GM12878 (cell line): ENCODE measurements around the gene ABCC11. TPM values are rescaled to one million over a fixed set of nuclear protein-coding genes. Genes with fewer than 3 reads are reported as not detected.

Source experiments
- ATAC-seq: fragments of 200-7000 bp; cut with Tn5 transposase; 3 replicates; pipeline ENCODE4 v1.9.1; 2020; ENCODE audit warnings: mild to moderate bottlenecking, moderate library complexity
- BruUV-seq: library from RNA; stranded (reverse); fragments of 400-500 nt; replicated peaks from 2 replicates; lab custom pipeline; 2021; lab: Mats Ljungman, UMichigan
- CTCF ChIA-PET: fragments of 300-600 bp; sonication (Branson Sonifier 250); formaldehyde crosslinking; extraction: SDS; loops from one replicate; lab custom pipeline; 2021; ENCODE audit warnings: inconsistent platforms; lab: Yijun Ruan, JAX
- POLR2A ChIA-PET: fragments of 350-600 bp; formaldehyde crosslinking; extraction: SDS; loops from one replicate; lab custom pipeline; 2021; ENCODE audit warnings: inconsistent platforms; lab: Charles Lee
- RAD21 ChIA-PET: fragments of 300-600 bp; sonication (Branson Sonifier 250); formaldehyde crosslinking; loops from one replicate; lab custom pipeline; 2023; ENCODE audit warnings: antibody characterized with exemption; ENCODE audit not compliant: unreplicated experiment; lab: Charles Lee
- SMC1A ChIA-PET: fragments of 300-600 bp; sonication (Branson Sonifier 250); formaldehyde crosslinking; loops from one replicate; lab custom pipeline; 2023; ENCODE audit not compliant: unreplicated experiment, uncharacterized antibody; lab: Charles Lee
- DNase-seq: peaks from one replicate; pipeline ENCODE4 v3.0.0-alpha.2; 2011; ENCODE audit warnings: low read depth, low spot score
- FAIRE-seq: peaks from 3 replicates; lab custom pipeline; 2011; peaks lifted over from hg19 to GRCh38; lab: Jason Lieb, UNC
- H2AFZ ChIP-seq: 2 replicates; pipeline ENCODE4 v1.6.0; 2011; ENCODE audit warnings: low read depth, low read length, control low read depth; ENCODE audit not compliant: control insufficient read depth
- H3K27ac ChIP-seq: 2 replicates; pipeline ENCODE4 v1.5.1; 2011; ENCODE audit warnings: control low read depth; ENCODE audit not compliant: control insufficient read depth, insufficient read depth
- H3K27me3 ChIP-seq, 2 experiments: replicated peaks in 1 of 2; 2 replicates each; pipeline versions ENCODE4 v1.6.0 to v1.6.1; 2011; ENCODE audit warnings: low read length in 1 of 2; ENCODE audit not compliant: control insufficient read depth in 2 of 2, insufficient read depth in 2 of 2
- H3K36me3 ChIP-seq, 2 experiments: 2 replicates each; pipeline ENCODE4 v1.5.1; 2011; ENCODE audit warnings: low read length in 1 of 2; ENCODE audit not compliant: control insufficient read depth in 2 of 2, insufficient read depth in 2 of 2
- H3K4me1 ChIP-seq: 2 replicates; pipeline ENCODE4 v1.6.1; 2011; ENCODE audit warnings: mild to moderate bottlenecking, low read length, moderate library complexity, mixed read lengths; ENCODE audit not compliant: control insufficient read depth, insufficient read depth
- H3K4me2 ChIP-seq: 2 replicates; pipeline ENCODE4 v1.6.0; 2011; ENCODE audit warnings: control low read depth; ENCODE audit not compliant: control insufficient read depth, insufficient read depth
- H3K4me3 ChIP-seq: fragments of 200-600 bp; sonication (generic); 2 replicates; pipeline ENCODE4 v1.5.1; 2016
- H3K79me2 ChIP-seq: 2 replicates; pipeline ENCODE4 v1.6.0; 2011; ENCODE audit warnings: low read length; ENCODE audit not compliant: control insufficient read depth, insufficient read depth
- H3K9ac ChIP-seq: 2 replicates; pipeline ENCODE4 v1.8.0; 2011; ENCODE audit warnings: low read length, control low read depth, mixed read lengths; ENCODE audit not compliant: control insufficient read depth, insufficient read depth
- H3K9me3 ChIP-seq: replicated peaks from 3 replicates; pipeline ENCODE4 v1.5.1; 2011; ENCODE audit warnings: mild to moderate bottlenecking, low read length; ENCODE audit not compliant: control insufficient read depth, insufficient read depth
- H4K20me1 ChIP-seq: 2 replicates; pipeline ENCODE4 v1.6.0; 2011; ENCODE audit not compliant: control insufficient read depth, insufficient read depth
- BCL3 ChIP-seq: IDR thresholded peaks from 2 replicates; pipeline ENCODE4 v1.6.1; 2011; ENCODE audit warnings: borderline replicate concordance, low read depth, mild to moderate bottlenecking, moderate library complexity, low read length; ENCODE audit not compliant: insufficient read depth, poor library complexity, severe bottlenecking
- CREB1 ChIP-seq: IDR thresholded peaks from 2 replicates; pipeline ENCODE4 v1.6.1; 2012; ENCODE audit warnings: low read depth, mild to moderate bottlenecking, inconsistent platforms
- EP300 ChIP-seq, 2 experiments: fragments of 150-350 bp in 1 of 2; IDR thresholded peaks; 2 replicates each; pipeline ENCODE4 v1.6.1; 2011 to 2012; ENCODE audit warnings: low read depth in 2 of 2, low read length in 2 of 2, borderline replicate concordance in 1 of 2, improper control_type of control experiment in 1 of 2, inconsistent platforms in 1 of 2; ENCODE audit not compliant: control insufficient read depth in 1 of 2
- IKZF1 ChIP-seq: fragments of 450-650 bp; conservative IDR thresholded peaks from 2 replicates; pipeline ENCODE4 v1.6.1; 2017; ENCODE audit warnings: antibody characterized with exemption, mild to moderate bottlenecking
- IRF3 ChIP-seq: fragments of 450-650 bp; IDR thresholded peaks from 2 replicates; pipeline ENCODE4 v1.6.1; 2014; ENCODE audit warnings: mild to moderate bottlenecking
- MYC ChIP-seq: IDR thresholded peaks from 2 replicates; pipeline ENCODE4 v1.6.1; 2011; ENCODE audit warnings: mild to moderate bottlenecking, low read length, moderate library complexity, inconsistent platforms; ENCODE audit not compliant: insufficient read depth, insufficient replicate concordance, insufficient read length, severe bottlenecking
- PAX8 ChIP-seq: fragments of 450-650 bp; IDR thresholded peaks from 2 replicates; pipeline ENCODE4 v1.6.1; 2017; ENCODE audit warnings: mild to moderate bottlenecking, moderate library complexity
- PKNOX1 ChIP-seq: fragments of 450-650 bp; IDR thresholded peaks from 2 replicates; pipeline ENCODE4 v1.6.1; 2016; ENCODE audit warnings: mild to moderate bottlenecking
- PML ChIP-seq: IDR thresholded peaks from 2 replicates; pipeline ENCODE4 v1.6.1; 2012; ENCODE audit warnings: low read length, inconsistent platforms
- POLR2AphosphoS2 ChIP-seq: IDR thresholded peaks from 2 replicates; pipeline ENCODE4 v1.6.1; 2011; ENCODE audit warnings: low read depth, mild to moderate bottlenecking, low read length, improper control_type of control experiment, moderate library complexity
- PRDM15 ChIP-seq: fragments of 450-650 bp; formaldehyde crosslinking; IDR thresholded peaks from 2 replicates; pipeline ENCODE4 v1.4.0; 2020; ENCODE audit warnings: mild to moderate bottlenecking, moderate library complexity
- SP1 ChIP-seq: IDR thresholded peaks from one replicate; pipeline ENCODE4 v1.6.1; 2011; ENCODE audit warnings: low read depth, low read length
- TBL1XR1 ChIP-seq: IDR thresholded peaks from 2 replicates; pipeline ENCODE4 v1.6.1; 2012; ENCODE audit warnings: low read depth, low read length, improper control_type of control experiment
- USF2 ChIP-seq: IDR thresholded peaks from 2 replicates; pipeline ENCODE4 v1.6.1; 2011; ENCODE audit warnings: low read depth, low read length, improper control_type of control experiment, borderline replicate concordance
- ZBED1 ChIP-seq: IDR thresholded peaks from 2 replicates; pipeline ENCODE4 v1.6.1; 2016; ENCODE audit warnings: borderline replicate concordance
- WGBS: methylation state at CpG from one replicate; pipeline ENCODE4 v1.1.6; 2016; ENCODE audit warnings: low lambda C conversion rate; ENCODE audit not compliant: insufficient replicate concordance, insufficient coverage; ENCODE audit errors: missing lambda C conversion rate; 5-methylcytosine and 5-hydroxymethylcytosine counted together
- in situ Hi-C: fragments of 300-500 bp; cut with MboI; formaldehyde crosslinking; loops from 9 replicates; pipeline ENCODE4 v1.14.3; 2018; ENCODE audit warnings: mixed read lengths
- intact Hi-C: fragments of 100-400 bp; cut with micrococcal nuclease; formaldehyde crosslinking; loops from one replicate; pipeline ENCODE4 v1.14.2; 2022; ENCODE audit not compliant: unreplicated experiment
- polyA plus RNA-seq, 11 experiments: library from polyadenylated mRNA; depleted of rRNA in 4 of 11; unstranded in 6 of 11; stranded (reverse) in 5 of 11; fragments of >200 nt; fragmentation: Nextera tagmentation in 4 of 11; fragmentation: Illumina TruSeq in 1 of 11; extraction: Ambion mirVana in 4 of 11; extraction: Trizol in 1 of 11; gene quantifications; 1 replicate in 1 of 11; 2 replicates in 10 of 11; pipeline versions ENCODE4 v1.2.1 to v1.2.3, GENCODE V29; 2011 to 2016; ENCODE audit warnings: inconsistent platforms in 2 of 11, missing spikeins in 2 of 11, low read depth in 1 of 11
- total RNA-seq, 4 experiments: library from RNA; depleted of rRNA in 3 of 4; stranded (reverse); fragments of >200 nt in 3 of 4; fragmentation: Illumina TruSeq in 1 of 4; extraction: Trizol in 1 of 4; gene quantifications; 2 replicates each; pipeline versions ENCODE4 v1.2.1 to v1.2.3, GENCODE V29; 2013 to 2021

The ABCC11 gene
- total and polyA plus RNA-seq, 10 of the 15 experiments (the other 5 are each of a cell fraction or from before 2014, with no cell fraction given) = 0.04 to 0.20 (median 0.10) TPM; not detected in 6

- TF ChIP-seq MYC (no peak), POLR2AphosphoS2 (no peak), EP300 (IDR thresholded peaks at IDR 0.05; ENCODE audit: borderline replicate concordance in 1 of 2, control insufficient read depth in 1 of 2, low read depth in 2 of 2, low read length in 2 of 2) (no peak), IKZF1 (no peak), USF2 (no peak), ZBED1 (no peak), PML (no peak), CREB1 (no peak)
Measured at GRCh38 chr16:48279199-48279598, 31.9 kb upstream of the ABCC11 start (continued).

GRCh38 chr16:48277158-48277557, 29.8 kb upstream of the ABCC11 start:
- Histone ChIP-seq H3K36me3 (peaks cover 2 to 16% of the 10 kb centered on the region in 2 experiments), H2AFZ (no peak overlapping the region), H3K27me3 (no peaks in the 10 kb centered on the region), H3K79me2 (no peaks in the 10 kb centered on the region), H4K20me1 (no peaks in the 10 kb centered on the region), H3K9me3 (no peaks in the 10 kb centered on the region), H3K4me1 (no peaks in the 10 kb centered on the region), H3K9ac (no peak overlapping the region), H3K27ac (no peak overlapping the region), H3K4me3 (no peak overlapping the region), H3K4me2 (no peak overlapping the region)
- ChIA-PET CTCF (interaction anchor here (0.6 to 0.9 kb wide), 2 partner anchors 14 to 83 kb away, joined by 3 to 4 read pairs; no protein-coding TSS in a partner anchor), POLR2A (no interaction called here), SMC1A (no interaction called here), RAD21 (no interaction called here)
- ATAC-seq = no peak
- in situ Hi-C loops (no loop called here), intact Hi-C loops (no loop called here)
- BruUV-seq = no TSS peak
- FAIRE-seq = no peak
- 100% methylated on average over 5 of the region's 5 CpGs for WGBS
- DNase-seq = no peak
- TF ChIP-seq PAX8 = no peak
- TF ChIP-seq SP1 = no peak
- TF ChIP-seq TBL1XR1 = no peak
- TF ChIP-seq PRDM15 (CRISPR knock-in tag) = no peak
- no peak for TF ChIP-seq EP300 (IDR thresholded peaks at IDR 0.05; ENCODE audit: borderline replicate concordance in 1 of 2, control insufficient read depth in 1 of 2, low read depth in 2 of 2, low read length in 2 of 2)
- no peak for TF ChIP-seq PKNOX1
- no peak for TF ChIP-seq BCL3
- TF ChIP-seq IRF3 = no peak
